WI38 (cell line): ENCODE results near the gene GMDS.

ENCODE experiments used
- H3K4me3 ChIP-seq: 2 replicates; pipeline ENCODE4 v1.5.1; 2011; ENCODE audit warnings: low read depth, mild to moderate bottlenecking, control low read depth, low read length
- CTCF ChIP-seq: IDR thresholded peaks from 2 replicates; pipeline ENCODE4 v1.5.1; 2012; ENCODE audit warnings: low read depth, mild to moderate bottlenecking, control low read depth, low read length

The GMDS gene

GRCh38 chr6:1636971-1637871, 608.2 kb downstream of the GMDS start:
- no peak for TF ChIP-seq CTCF
- H3K4me3 ChIP-seq = no peak overlapping the region

- no peak for TF ChIP-seq CTCF
- H3K4me3 ChIP-seq = no peak overlapping the region
Observed at GRCh38 chr6:1636272-1636825, 609.1 kb downstream of the GMDS start.

- H3K4me3 ChIP-seq = no peak overlapping the region
Observed at GRCh38 chr6:1635305-1636010, 609.9 kb downstream of the GMDS start.

GRCh38 chr6:1634081-1634480, 611.3 kb downstream of the GMDS start:
- TF ChIP-seq CTCF = no peak
- no peak overlapping the region for H3K4me3 ChIP-seq

More at GRCh38 chr6:1635305-1636010, 609.9 kb downstream of the GMDS start:
- TF ChIP-seq CTCF = no peak

- H3K4me3 ChIP-seq = no peak overlapping the region
- no peak for TF ChIP-seq CTCF
Observed at GRCh38 chr6:1633366-1634021, 611.9 kb downstream of the GMDS start.

GRCh38 chr6:1631251-1631650, 614.2 kb downstream of the GMDS start:
- TF ChIP-seq CTCF = no peak
- H3K4me3 ChIP-seq = no peak overlapping the region
